ENCODE measurements around the gene HSF5. TPM values are rescaled to one million over a fixed set of nuclear protein-coding genes. Genes with fewer than 3 reads are reported as not detected.

The HSF5 gene
- polyA plus RNA-seq, 2 of the 4 experiments (the other 2 are of a cell fraction) = not detected

GRCh38 chr17:58534331-58534730 is 46.1 kb upstream of the HSF5 start:
- FAIRE-seq = no peak
- TF ChIP-seq RAD21 (conservative IDR thresholded peaks at IDR 0.05 in 1 of 2, IDR thresholded peaks at IDR 0.05 in 1 of 2) (no peak), POLR2A (IDR thresholded peaks at IDR 0.05; ENCODE audit: low read length) (no peak), JUNB (IDR thresholded peaks at IDR 0.05) (no peak), SMC3 (IDR thresholded peaks at IDR 0.05) (no peak), EHMT2 (IDR thresholded peaks at IDR 0.05; ENCODE audit: low read depth) (no peak), MAX (IDR thresholded peaks at IDR 0.05) (no peak)
- no peaks in the 10 kb centered on the region for H3K9me3 ChIP-seq
- WGBS (ENCODE audit: missing lambda C conversion rate) = 82% methylated on average over 3 of the region's 3 CpGs
- POLR2A ChIA-PET = interaction anchor here (2.0 to 5.2 kb wide), 2 partner anchors 15 to 98 kb away, joined by 8 to 37 read pairs; no protein-coding TSS in a partner anchor
- H3K27ac ChIP-seq = peak overlapping the region; percentile 35 to 76; a peak in 4 of 6 replicates
- CTCF ChIA-PET = interaction anchor here (0.7 to 15.8 kb wide), 11 partner anchors 12 to 471 kb away, joined by 3 to 187 read pairs (median 3); no protein-coding TSS in a partner anchor
- peaks cover 24% of the 10 kb centered on the region for H3K4me1 ChIP-seq
- ATAC-seq = no peak
- H3K4me2 ChIP-seq = peak overlapping the region; percentile 49
- no peak for DNase-seq (ENCODE audit: low read depth in 1 of 2, low spot score in 1 of 2)
- H3K4me3 ChIP-seq = no peak overlapping the region

GRCh38 chr17:58533616-58534188 is 45.5 kb upstream of the HSF5 start:
- Histone ChIP-seq H3K4me3 (no peak overlapping the region), H3K4me2 (no peak overlapping the region), H3K4me1 (peaks cover 24% of the 10 kb centered on the region), H3K9me3 (no peaks in the 10 kb centered on the region), H3K27ac (peak overlapping the region; percentile 35 to 76; a peak in 1 of 6 replicates)
- ATAC-seq = no peak
- POLR2A ChIA-PET = interaction anchor here (2.0 to 5.2 kb wide), 2 partner anchors 14 to 98 kb away, joined by 8 to 37 read pairs; no protein-coding TSS in a partner anchor
- TF ChIP-seq RAD21 (conservative IDR thresholded peaks at IDR 0.05 in 1 of 2, IDR thresholded peaks at IDR 0.05 in 1 of 2) = no peak
- TF ChIP-seq ZC3H11A (IDR thresholded peaks at IDR 0.05) = no peak
- no peak for TF ChIP-seq HDAC2 (IDR thresholded peaks at IDR 0.05)
- no peak for TF ChIP-seq HMGXB4 (CRISPR knock-in tag; IDR thresholded peaks at IDR 0.05; ENCODE audit: borderline replicate concordance)
- no peak for TF ChIP-seq SREBF2 (IDR thresholded peaks at IDR 0.05)
- no peak for TF ChIP-seq HOXA7 (CRISPR knock-in tag; IDR thresholded peaks at IDR 0.05)
- TF ChIP-seq CEBPB (IDR thresholded peaks at IDR 0.05) = no peak
- no peak for TF ChIP-seq FOSB (CRISPR knock-in tag; IDR thresholded peaks at IDR 0.05)
- TF ChIP-seq POLR2A (IDR thresholded peaks at IDR 0.05; ENCODE audit: low read length) = no peak
- no peak for TF ChIP-seq NPAS2 (CRISPR knock-in tag; IDR thresholded peaks at IDR 0.05; ENCODE audit: borderline replicate concordance)
- TF ChIP-seq POLR2AphosphoS2 (conservative IDR thresholded peaks at IDR 0.05; ENCODE audit: low read length) = no peak
- no peak for TF ChIP-seq KDM5A (IDR thresholded peaks at IDR 0.05)
- no peak for TF ChIP-seq NFE2L2 (conservative IDR thresholded peaks at IDR 0.05; ENCODE audit: low read length)
- DNase-seq (ENCODE audit: low read depth in 1 of 2, low spot score in 1 of 2) = no peak
- WGBS (ENCODE audit: missing lambda C conversion rate) = 81% methylated on average over 5 of the region's 5 CpGs
- CTCF ChIA-PET = interaction anchor here (0.5 to 15.8 kb wide), 11 partner anchors 8 to 472 kb away, joined by 3 to 187 read pairs (median 4); no protein-coding TSS in a partner anchor
- FAIRE-seq = no peak

GRCh38 chr17:58532555-58532951 is 44.3 kb upstream of the HSF5 start:
- POLR2A ChIA-PET = interaction anchor here (0.7 to 5.2 kb wide), 3 partner anchors 14 to 100 kb away, joined by 3 to 37 read pairs (median 8); no protein-coding TSS in a partner anchor
- peak overlapping the region; percentile 92 for H3K4me2 ChIP-seq
- no peaks in the 10 kb centered on the region for H3K9me3 ChIP-seq
- peaks cover 24% of the 10 kb centered on the region for H3K4me1 ChIP-seq
- ATAC-seq (no peak), DNase-seq (ENCODE audit: low read depth in 1 of 2, low spot score in 1 of 2) (no peak), FAIRE-seq (no peak)
- CTCF ChIA-PET = interaction anchor here (0.6 to 15.8 kb wide), 6 partner anchors 9 to 135 kb away, joined by 3 to 187 read pairs (median 8); no protein-coding TSS in a partner anchor
- peak overlapping the region in 1 of 2 experiments; percentile 81; a peak in 2 of 6 replicates for H3K27ac ChIP-seq
- WGBS (ENCODE audit: missing lambda C conversion rate) = 67% methylated on average over 3 of the region's 3 CpGs
- H3K4me3 ChIP-seq = peak overlapping the region; percentile 71; the same call in 1 of the 3 replicates
- no peak for TF ChIP-seq MAFK (IDR thresholded peaks at IDR 0.05; ENCODE audit: partially characterized antibody)
- TF ChIP-seq ESRRA (IDR thresholded peaks at IDR 0.05; ENCODE audit: borderline replicate concordance, low read length) = no peak

All from A549 (cell line).